Activated CD4-positive, alpha-beta T cell treated with anti-CD3 and anti-CD28 coated beads for 1 hour (primary cell): ENCODE data around the gene SLC5A9.
"Not testable (repeated sequence)": the region's sequence is repeated elsewhere in the genome, so short reads cannot be mapped to it uniquely, and the experiment has no call there.

ENCODE experiments used
- DNase-seq: peaks from one replicate; pipeline ENCODE4 v3.0.0-alpha.2; 2020

The SLC5A9 gene

DNA sequence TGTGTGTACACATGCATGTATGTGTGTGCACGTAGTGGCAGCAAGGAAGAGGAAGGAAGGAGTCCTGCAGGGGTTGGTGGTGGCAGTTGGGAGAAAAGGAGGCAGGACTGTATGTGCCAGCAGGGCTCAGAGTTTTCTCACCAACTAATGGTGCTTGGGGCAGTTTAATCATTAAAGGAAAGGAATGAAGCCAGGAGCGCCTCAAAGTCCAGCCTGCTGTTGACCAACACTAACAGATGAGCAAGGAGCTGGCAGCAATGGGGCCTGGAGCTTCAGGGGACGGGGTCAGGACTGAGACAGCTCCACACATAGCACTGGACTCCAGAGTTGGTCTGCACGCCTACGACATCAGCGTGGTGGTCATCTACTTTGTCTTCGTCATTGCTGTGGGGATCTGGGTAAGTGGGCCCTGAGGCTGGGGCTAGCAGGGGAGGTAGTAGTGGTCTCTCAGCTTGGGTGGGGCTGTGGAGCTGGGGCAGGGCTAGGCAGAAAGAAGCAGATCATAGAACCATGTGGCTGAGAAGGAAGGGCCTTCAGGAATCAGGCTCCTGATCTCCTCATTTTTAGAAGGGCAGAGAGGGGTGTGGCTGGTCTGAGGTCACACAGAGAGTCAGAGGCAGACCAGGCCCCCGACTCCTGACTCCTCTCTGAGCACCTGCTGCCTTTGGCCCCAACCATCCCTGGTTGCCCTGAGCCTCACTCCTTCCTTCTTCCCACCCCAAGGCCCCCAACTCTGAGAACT, at the start of gene SLC5A9:
TSS of gene SLC5A9 (plus strand) at position 216 of the 742 bp plus-strand sequence. CDS start at position 237, 21 bp downstream.
- DNase-seq = no peak

DNA sequence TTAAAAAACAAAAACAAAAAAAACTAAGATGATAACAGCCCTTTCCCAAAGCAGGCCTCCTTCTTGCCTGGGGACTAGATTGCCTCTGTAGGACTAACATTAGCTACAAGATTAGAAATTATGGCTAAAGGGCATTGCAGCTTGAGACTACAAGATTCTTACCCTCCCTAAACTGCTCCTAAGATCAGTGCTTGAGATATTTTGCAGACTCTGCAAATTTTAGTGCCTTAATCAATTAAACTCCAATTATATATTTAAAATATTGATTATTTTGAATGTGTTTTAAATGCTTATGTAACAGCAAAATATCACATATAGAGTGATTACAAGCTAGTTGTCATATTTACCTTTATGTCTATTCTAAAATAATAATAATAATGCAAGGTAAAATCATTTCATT, 47.4 kb upstream of the SLC5A9 start:
- no peak for DNase-seq

DNA sequence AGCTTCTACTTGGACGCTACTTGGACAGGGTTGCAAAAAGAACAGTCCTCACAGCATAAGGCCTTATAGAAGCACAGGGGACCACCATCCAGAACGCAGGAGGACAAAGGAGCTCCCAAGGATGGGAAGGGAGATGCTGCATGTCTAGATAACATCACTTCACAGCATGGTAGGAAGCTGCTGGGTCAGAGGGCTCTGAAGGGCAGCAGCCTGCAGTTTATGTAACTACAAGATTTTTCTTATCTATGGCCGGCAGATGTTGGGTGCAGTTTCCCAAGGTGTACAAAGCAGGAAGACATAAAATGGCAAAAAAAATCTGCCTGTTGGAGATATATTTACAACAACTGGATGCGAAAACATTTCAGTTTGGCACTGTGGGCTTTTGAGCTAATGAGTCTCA, 45.3 kb upstream of the SLC5A9 start:
- DNase-seq = no peak

DNA sequence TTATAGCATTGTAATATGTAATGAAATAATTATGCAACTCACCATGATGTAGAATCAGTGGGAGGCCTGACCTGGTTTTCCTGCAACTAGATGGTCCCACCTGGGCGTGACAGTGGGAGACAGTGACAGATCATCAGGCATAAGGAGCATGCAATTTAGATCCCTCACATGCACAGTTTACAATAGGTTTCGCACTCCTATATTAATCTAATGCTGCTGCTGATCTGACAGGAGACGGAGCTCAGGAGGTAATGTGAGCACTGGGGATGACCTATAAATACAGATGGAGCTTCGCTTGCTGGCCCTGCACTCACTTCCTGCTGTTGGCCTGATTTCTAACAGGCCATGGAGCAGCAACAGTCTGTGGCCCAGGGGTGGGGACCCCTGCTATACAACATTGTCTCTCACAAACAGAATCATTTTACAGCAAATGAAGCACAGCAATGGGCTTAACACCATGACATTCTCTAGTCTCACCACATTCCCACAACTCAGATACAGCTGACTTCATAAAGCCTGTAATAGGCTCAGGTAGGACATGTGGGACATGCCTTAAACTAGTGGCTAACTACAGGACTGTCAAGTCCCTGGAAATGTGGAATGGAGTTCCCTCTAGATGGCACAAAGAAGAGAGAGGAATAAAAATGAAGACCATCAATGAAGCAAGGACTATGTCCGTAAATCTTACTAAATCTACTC, 40.7 kb upstream of the SLC5A9 start:
- no peak for DNase-seq

DNA sequence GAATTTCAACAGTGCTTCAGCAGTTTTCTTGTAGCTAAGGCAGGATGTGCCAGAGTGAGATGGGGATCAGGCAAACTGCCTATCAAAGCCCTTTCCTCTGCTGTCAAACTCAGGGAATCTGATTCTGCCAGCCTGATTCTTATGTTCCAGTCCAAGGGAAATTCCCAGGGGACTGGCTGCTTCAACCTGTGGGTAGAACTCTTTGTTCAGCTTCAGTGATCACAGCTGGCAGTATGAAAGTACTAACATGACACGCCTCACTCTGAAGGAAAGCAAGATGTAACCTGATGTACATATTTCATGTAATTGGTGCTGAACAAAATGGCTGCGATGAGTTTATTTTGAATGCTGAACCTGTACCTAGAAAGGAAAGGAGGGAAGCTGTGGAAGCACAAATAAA, 40.1 kb upstream of the SLC5A9 start:
- no peak for DNase-seq

DNA sequence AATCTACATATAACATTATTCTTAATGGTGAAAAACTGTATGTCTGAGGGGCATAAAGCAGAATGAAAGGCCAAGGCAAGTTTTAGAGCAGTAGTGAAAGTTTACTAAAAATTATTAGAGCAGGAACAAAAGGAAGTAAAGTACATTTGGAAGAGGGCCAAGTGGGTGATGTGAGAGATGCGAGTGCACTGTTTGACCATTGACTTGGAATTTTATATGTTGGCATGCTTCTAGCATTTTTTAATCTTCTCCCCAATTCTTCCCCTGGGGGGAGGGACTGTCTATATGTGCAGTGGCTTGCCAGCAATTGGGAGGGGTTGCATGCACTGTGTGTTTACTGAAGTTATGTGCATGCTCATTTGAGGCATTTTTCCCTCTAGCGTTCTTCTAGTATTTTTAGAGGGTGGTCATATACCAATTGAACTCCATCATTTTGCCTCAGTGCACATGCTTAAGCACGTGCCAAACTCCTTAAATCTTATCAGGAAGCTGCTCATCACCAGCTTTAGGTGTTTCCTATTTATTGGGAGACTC, 36.1 kb upstream of the SLC5A9 start:
- no peak for DNase-seq

DNA sequence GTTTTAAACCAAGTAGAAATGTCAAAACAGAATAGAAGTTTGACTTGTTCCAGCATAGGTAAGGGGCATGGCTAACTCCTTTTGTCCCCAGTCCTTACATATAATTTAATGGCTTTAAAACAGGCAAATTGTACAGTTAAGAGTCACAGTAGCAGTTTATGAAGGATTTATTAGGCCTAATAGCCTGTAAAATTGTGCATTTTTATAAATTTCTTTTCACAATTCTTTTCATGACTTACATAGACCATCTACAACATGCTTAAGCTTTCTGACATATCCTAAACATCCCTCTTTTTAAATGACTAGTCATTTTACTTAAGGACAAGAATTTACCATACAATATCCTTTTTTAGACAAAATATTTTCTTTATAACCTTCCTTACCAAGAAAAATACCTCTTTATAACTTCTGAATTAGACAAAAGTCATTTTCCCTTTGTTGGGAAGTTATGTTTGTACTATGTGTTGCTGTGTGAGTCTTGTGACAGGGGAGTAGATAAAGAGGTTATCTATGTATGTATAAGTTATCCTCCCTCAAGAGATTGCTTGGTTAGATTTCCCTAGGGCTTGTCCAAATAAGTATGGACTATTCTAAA, 34.5 kb upstream of the SLC5A9 start:
- no peak for DNase-seq

DNA sequence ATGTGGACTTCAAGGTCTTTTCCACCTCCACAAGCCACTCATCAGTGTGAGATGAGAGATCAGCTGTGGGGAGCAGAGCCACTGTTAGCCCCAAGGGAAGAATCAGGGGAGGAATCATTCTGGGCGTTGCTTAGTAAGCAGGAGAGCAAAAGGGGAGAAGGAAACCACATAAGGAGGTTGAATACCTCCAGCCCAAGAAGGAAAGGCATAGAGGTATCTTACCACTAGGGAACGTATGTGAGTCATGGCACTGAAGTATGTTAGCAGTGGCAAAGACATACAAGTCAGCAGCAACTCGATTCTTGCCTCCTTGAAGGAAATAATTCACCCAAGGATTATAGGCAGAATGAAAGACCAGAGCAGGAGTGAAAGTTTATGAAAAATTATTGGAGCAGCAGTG, 31.6 kb upstream of the SLC5A9 start:
- no peak for DNase-seq

DNA sequence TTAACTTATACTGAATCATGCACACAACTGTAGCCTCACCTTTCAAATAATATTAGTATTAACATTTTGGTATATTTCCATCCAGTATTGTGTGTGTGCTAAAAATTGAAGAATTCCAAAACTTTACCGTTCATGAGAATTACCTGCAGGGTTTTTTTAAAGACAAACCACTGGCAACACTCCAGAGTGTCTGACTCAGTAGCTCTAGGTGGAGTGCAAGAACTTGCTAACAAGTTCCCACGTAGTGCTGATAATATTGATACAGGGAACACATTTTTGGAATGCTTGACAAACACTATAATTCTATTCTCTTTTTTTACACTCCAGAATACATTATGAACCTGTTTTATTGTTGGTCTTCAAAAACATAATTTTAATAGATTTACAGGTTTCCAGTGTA, 27.7 kb upstream of the SLC5A9 start:
- no peak for DNase-seq

DNA sequence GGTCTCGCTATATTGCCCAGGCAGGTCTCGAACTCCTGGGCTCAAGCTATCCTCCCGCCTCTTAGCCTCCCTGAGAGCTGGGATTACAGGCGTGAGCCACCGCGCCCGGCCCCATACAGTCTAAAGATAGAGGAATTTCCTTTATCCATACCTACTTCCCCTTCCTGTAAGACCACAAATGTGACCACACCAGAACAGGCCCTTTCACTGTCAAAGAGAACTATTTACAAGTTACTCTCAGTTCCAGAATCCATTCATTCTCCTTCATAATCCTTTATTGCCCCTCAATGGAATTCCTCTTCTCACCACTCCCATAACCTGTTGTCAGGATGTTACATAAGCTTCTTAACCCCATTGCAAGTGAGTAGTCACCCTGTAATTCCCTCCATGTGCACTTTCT, 26.3 kb upstream of the SLC5A9 start:
- DNase-seq = no peak

DNA sequence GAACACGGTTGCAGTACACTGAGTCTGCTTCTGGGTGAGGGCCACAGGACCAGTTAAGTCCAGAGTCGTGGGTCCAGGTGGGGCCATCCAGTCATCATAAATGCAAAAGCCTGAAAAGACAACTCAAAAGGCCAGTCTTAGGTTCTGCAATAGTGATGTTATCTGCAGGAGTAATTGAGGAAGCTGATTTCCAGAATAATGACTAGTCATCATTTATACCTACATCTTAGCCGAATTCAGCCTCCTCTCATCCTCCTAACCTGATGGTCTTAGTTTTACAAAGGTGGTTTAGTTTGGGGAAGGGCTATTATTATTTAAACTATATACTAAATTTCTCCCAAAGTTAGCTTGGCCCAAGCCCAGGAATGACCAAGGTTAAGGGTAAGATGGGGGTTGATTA, 23.5 kb upstream of the SLC5A9 start:
- no peak for DNase-seq

DNA sequence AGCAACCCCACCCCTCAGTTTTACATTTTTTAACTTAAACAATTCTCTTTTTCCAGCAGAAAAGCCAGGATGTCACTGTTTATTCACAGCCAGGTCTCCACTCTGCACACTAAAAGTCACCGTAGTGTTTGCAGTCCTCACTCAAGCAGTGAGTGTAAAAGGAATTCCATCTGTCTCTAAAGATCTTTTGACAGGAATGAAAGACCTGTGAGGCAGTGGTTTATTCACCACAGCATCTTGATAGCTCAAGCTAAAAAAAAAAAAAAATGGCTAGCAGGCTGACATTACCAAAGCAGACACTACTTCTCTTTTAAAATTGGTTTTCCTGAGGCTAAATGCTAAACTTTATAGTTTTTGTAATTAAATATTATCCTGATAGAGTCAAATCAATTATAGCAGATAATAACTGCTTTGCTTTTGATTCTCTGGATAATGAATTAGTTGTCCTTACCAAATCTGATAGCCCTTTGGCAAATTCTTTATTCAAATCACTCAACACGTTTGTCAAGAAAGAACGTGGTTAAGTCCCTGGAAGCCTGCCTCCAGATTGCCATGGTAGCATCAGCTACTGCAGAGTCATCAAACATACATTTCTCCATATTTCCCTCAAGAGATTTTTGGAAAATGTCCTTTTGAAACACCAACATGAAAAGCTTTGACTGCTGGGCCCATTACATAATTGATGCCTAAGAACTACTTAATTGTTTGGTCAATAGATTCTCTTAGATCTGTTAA, 22.2 kb upstream of the SLC5A9 start:
- no peak for DNase-seq

DNA sequence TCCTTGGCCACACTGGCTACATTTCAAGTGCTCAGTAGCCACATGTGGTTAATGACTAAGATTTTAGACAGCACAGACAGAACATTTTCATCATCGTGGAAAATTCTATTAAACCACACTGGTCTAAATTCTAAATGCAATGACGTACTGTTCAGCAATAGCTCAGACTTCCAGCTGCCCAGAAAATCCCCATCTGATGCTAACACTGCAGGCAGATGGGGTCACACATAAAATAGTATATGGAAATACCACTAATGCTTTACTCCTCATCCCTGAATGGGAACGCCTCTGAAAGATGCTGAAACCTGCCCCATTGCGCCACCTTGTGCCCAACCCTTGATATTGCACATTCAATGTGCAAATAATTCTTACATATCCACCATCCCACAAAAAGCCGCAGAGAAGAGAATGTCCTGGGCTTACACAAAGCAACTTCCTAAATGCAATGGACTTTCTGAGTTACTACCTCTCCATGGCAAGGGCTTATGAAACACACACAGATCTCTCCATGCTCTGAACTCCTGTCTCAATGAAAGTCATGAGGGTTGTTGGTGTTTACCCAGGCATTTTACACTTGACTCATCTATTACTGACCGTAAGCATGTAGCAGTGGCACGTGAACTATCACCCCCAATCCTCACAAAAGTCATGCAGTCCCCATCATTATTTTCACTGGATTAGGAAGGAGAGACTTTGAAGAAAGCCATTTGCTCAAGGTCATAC, 20.3 kb upstream of the SLC5A9 start:
- DNase-seq = peak; percentile 31

DNA sequence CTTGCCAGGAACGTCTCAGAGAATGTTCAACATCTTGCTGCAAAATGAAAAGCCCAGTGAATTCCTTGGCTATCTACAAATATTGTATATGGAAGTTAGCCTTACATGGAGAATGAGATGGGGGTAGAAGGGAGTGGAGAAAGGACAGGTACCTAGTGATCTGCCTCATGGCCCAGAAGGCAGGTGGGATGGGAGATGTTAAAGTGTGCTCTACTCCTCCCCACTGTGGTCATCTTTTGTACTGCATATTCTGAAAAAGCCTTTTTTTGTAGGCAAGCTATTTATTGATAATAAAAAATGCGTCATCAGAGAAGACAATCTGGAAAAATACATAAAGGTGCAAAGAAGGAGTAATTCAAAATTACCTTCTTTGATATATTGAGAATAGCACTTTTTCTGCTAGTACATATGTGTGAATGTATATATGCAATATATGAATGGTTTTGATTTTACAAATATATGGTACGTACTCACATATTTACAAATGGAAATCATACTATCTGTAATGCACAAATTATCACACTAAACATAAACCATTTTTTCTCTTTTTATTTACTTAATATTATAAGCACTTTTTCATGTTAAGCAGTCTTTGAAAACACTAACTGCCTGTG, 19.1 kb upstream of the SLC5A9 start:
- no peak for DNase-seq

DNA sequence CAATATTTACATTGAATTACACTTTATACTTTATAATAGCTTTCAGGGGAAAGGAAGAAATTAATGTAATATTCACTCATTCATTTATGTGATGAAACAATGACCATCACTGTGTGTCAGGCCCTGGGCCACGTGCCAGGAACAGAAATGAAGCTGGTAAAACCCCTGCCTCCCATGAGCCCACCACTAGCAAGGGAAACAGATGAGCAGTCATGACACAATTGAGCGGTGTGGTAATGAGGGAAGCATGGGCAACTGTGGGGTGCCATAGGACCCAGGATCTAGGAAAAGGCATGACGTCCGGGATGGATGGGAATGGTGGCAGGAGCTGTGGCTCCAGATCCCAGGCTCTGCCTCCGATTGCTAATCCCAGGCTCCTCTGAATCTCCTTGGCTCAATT, 17.0 kb upstream of the SLC5A9 start:
- no peak for DNase-seq

DNA sequence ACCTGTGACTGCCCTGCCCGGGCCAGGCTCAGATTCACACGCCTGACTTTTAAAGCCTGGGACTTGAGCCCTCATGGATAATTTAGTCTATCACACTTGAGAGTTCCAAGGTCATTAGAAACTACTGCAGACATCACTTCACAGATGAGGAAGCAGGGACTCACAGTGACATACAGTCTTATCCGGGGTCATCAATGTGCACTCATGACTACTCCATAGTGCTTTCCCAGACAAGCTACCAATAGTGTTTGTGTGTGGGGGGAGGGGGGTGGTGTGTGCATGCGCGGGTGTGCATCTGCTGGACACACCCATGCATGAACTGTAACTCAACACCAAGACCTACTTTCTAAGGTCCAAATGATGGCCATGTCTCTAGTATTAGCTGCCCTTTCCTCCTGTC, 16.1 kb upstream of the SLC5A9 start:
- DNase-seq = no peak

DNA sequence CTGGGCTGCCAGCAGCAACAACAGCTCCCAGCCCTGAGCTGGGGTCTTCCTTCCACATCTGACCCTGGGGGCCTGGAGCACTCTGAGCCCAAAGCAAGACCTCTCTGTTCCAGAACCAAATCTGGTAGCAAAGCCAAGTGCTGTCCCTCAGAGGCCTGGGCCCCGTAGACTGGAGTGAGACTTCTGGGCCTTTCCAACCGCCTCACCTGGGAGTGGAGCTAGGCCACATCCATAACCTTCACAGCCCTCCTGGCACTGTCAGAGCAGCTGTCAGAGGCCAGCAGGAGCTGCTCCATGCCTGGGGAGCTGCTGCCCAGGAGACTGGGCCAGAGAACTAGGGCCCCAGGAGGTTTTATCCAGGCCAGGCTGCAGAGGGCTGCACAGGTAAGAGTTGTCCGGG, 15.4 kb upstream of the SLC5A9 start:
- DNase-seq = no peak

DNA sequence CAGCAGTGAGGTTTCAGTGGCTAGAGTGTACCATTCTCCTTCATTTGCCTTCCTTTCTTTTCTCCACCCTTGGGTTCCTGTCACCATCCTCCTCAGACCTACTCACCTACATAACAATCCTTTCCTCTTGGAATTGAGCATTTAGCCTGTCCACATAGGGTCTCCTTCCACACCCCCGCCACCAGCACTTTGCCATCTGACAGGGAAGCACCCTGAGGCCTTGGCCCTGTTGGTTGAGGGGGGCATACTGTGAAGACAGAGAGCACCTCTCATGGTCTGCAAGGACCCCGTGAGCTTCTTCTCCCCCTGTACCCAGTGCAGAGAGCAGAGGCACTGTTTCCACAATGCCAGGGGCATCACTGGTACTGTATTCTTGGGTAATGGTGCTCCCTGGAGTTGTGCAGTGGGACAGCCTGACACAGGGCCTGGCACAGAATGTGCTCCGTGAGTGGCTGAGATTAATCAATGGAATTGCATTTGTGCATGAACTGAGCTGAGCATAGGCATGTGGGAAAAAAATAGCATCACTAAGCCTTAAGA, 14.9 kb upstream of the SLC5A9 start:
- no peak for DNase-seq

DNA sequence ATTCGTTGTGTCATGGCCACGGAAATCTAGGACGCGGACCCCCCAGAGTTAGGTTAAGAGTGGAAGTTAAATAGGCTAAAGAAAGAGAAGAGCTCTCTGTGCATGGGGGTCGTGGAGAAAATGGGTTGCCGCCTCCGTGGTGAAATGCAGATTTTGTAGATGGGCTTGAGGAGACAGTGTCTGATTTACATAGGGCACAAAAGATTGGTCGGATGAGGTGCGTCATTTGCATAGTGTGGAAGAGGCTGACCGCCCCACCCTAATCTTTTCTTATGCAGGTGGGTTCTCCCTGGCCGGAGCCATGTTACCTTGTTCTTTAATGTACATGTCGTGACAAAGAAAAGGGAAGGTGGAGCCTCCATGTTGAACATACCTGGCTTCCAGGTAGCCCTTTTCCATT, 14.3 kb upstream of the SLC5A9 start:
- DNase-seq = no peak

DNA sequence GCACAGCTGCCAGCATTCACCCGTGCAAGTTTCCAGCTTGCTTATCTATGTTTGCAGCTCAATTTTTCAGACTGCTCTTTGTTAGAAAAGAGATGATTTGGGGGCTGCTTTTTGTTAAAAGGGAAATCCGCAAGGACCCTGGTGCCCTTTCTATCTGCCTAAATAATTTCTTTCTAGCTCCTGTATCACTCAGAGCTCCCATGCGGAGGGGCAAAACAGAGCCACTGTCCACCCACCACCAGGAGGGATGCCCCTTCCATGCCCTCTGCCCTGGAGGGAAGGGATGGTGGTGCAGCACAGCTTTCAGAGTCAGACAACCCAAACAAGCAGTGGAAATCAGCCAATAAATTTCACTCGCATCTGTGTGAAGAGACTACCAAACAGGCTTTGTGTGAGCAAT, 13.9 kb upstream of the SLC5A9 start:
- no peak for DNase-seq

DNA sequence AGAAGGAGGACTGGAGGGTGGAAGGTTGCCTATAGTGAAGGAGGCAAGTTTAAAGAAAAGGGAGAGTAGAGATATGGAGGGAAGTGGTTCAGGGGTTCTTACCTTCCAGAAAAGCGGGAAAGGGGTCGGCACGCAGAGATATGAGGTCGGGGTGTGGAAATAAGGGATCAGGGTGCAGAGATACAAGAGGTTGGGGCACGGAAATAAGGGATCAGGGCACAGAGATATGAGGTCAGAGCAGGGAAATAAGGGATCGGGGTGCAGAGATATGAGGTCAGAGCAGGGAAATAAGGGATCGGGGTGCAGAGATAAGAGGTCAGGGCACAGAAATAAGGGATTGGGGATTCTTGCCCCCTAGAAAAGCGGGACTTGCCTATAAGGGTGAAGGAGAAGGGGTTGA, 9.1 kb upstream of the SLC5A9 start:
- DNase-seq = not testable (repeated sequence)

DNA sequence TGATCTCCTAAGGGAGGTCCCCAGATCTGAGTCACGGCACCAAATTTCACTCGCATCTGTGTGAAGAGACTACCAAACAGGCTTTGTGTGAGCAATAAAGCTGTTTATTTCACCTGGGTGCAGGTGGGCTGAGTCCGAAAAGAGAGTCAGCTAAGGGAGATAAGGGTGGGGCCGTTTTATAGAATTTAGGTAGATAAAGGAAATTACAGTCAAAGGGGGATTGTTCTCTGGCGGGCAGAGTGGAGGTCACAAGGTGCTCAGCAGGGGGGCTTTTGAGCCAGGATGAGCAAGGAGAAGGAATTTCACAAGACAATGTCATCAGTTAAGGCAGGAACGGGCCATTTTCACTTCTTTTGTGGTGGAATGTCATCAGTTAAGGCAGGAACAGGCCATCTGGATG, 8.2 kb upstream of the SLC5A9 start:
- DNase-seq = not testable (repeated sequence)
